HepG2 (cell line): ENCODE results near the gene RNF38. TPM values are rescaled to one million over a fixed set of nuclear protein-coding genes. Genes with fewer than 3 reads are reported as not detected.

Source experiments
- EZH2 ChIP-seq: conservative IDR thresholded peaks from 2 replicates; pipeline ENCODE4 v1.6.1; 2012; ENCODE audit warnings: mild to moderate bottlenecking, low read depth, low read length, moderate library complexity
- GLI4 ChIP-seq: sonication (generic); formaldehyde crosslinking; IDR thresholded peaks from 2 replicates; pipeline ENCODE4 v1.5.1; 2020; ENCODE audit warnings: missing genetic modification reagents, mild to moderate bottlenecking, moderate library complexity, borderline replicate concordance
- HDAC1 ChIP-seq: sonication (generic); formaldehyde crosslinking; IDR thresholded peaks from 2 replicates; pipeline ENCODE4 v1.5.1; 2020; ENCODE audit warnings: mild to moderate bottlenecking, missing genetic modification reagents
- MAF1 ChIP-seq: sonication (generic); formaldehyde crosslinking; IDR thresholded peaks from 2 replicates; pipeline ENCODE4 v1.5.0; 2020; ENCODE audit warnings: missing genetic modification reagents, borderline replicate concordance
- MAFF ChIP-seq: IDR thresholded peaks from 2 replicates; pipeline ENCODE4 v1.6.1; 2011; ENCODE audit warnings: low read depth, low read length, improper control_type of control experiment
- NFE2L1 ChIP-seq: sonication (generic); formaldehyde crosslinking; IDR thresholded peaks from 2 replicates; pipeline ENCODE4 v1.4.0; 2020; ENCODE audit warnings: missing genetic modification reagents, mild to moderate bottlenecking, borderline replicate concordance
- REL ChIP-seq: sonication (generic); formaldehyde crosslinking; conservative IDR thresholded peaks from 2 replicates; pipeline ENCODE4 v1.8.0; 2022; ENCODE audit warnings: mild to moderate bottlenecking, missing genetic modification reagents, moderate library complexity
- RFX3 ChIP-seq: IDR thresholded peaks from 2 replicates; pipeline ENCODE4 v1.6.1; 2016; ENCODE audit warnings: missing biosample characterization, missing genetic modification reagents
- SNAPC2 ChIP-seq: sonication (generic); formaldehyde crosslinking; IDR thresholded peaks from 2 replicates; pipeline ENCODE4 v1.8.1; 2022; ENCODE audit warnings: mild to moderate bottlenecking, missing genetic modification reagents
- SOX5 ChIP-seq: IDR thresholded peaks from 2 replicates; pipeline ENCODE4 v1.6.1; 2016; ENCODE audit warnings: borderline replicate concordance
- SRY ChIP-seq: sonication (generic); formaldehyde crosslinking; IDR thresholded peaks from 2 replicates; pipeline ENCODE4 v1.8.0; 2022; ENCODE audit warnings: mild to moderate bottlenecking, missing genetic modification reagents
- TARDBP ChIP-seq: sonication (generic); formaldehyde crosslinking; IDR thresholded peaks from 2 replicates; pipeline ENCODE4 v1.8.0; 2022; ENCODE audit warnings: mild to moderate bottlenecking, missing genetic modification reagents
- ZBTB7B ChIP-seq: sonication (generic); formaldehyde crosslinking; IDR thresholded peaks from 2 replicates; pipeline ENCODE4 v1.4.0; 2020; ENCODE audit warnings: missing genetic modification reagents
- ZNF292 ChIP-seq: sonication (generic); formaldehyde crosslinking; IDR thresholded peaks from 2 replicates; pipeline ENCODE4 v1.8.1; 2022; ENCODE audit warnings: mild to moderate bottlenecking, low read depth, missing genetic modification reagents, borderline replicate concordance
- ZNF782 ChIP-seq: sonication (generic); formaldehyde crosslinking; IDR thresholded peaks from 2 replicates; pipeline ENCODE4 v1.4.0; 2020; ENCODE audit warnings: missing genetic modification reagents, mild to moderate bottlenecking, borderline replicate concordance
- polyA plus RNA-seq, 8 experiments: library from polyadenylated mRNA; depleted of rRNA in 3 of 8; stranded (reverse) in 7 of 8; unstranded in 1 of 8; fragments of >200 nt; fragmentation: Illumina TruSeq in 4 of 8; extraction: Trizol in 4 of 8; gene quantifications; 2 replicates each; pipeline versions ENCODE4 v1.2.1 to v1.2.3, GENCODE V29; 2011 to 2016; ENCODE audit warnings: low read depth in 4 of 8, missing spikeins in 1 of 8, mixed read lengths in 1 of 8; ENCODE audit not compliant: insufficient read depth in 1 of 8
- total RNA-seq, 5 experiments: library from RNA; depleted of rRNA; stranded (reverse); fragments of >200 nt; fragmentation: Illumina TruSeq; extraction: Trizol; gene quantifications; 2 replicates each; pipeline ENCODE4 v1.2.3, GENCODE V29; 2016; ENCODE audit warnings: low read depth in 1 of 5
- TF ChIP-seq, protein P1 (sequence below): sonication (generic); formaldehyde crosslinking; IDR thresholded peaks from 2 replicates; pipeline ENCODE4 v1.4.0; 2020; ENCODE audit warnings: mild to moderate bottlenecking, low read depth, missing genetic modification reagents
- TF ChIP-seq, protein P2 (sequence below): sonication (generic); formaldehyde crosslinking; IDR thresholded peaks from 2 replicates; pipeline ENCODE4 v1.5.0; 2020; ENCODE audit warnings: mild to moderate bottlenecking, missing genetic modification reagents, borderline replicate concordance
- TF ChIP-seq, protein P3 (sequence below): IDR thresholded peaks from 2 replicates; pipeline ENCODE4 v1.6.1; 2016; ENCODE audit warnings: mild to moderate bottlenecking
- TF ChIP-seq, protein P4 (sequence below): sonication (generic); formaldehyde crosslinking; IDR thresholded peaks from 2 replicates; pipeline ENCODE4 v1.5.1; 2020; ENCODE audit warnings: mild to moderate bottlenecking, missing genetic modification reagents

RNF38 gene
- total and polyA plus RNA-seq, 2 of the 13 experiments (the other 11 are each of a cell fraction or from before 2014, with no cell fraction given): 9.1 to 32.1 TPM

DNA sequence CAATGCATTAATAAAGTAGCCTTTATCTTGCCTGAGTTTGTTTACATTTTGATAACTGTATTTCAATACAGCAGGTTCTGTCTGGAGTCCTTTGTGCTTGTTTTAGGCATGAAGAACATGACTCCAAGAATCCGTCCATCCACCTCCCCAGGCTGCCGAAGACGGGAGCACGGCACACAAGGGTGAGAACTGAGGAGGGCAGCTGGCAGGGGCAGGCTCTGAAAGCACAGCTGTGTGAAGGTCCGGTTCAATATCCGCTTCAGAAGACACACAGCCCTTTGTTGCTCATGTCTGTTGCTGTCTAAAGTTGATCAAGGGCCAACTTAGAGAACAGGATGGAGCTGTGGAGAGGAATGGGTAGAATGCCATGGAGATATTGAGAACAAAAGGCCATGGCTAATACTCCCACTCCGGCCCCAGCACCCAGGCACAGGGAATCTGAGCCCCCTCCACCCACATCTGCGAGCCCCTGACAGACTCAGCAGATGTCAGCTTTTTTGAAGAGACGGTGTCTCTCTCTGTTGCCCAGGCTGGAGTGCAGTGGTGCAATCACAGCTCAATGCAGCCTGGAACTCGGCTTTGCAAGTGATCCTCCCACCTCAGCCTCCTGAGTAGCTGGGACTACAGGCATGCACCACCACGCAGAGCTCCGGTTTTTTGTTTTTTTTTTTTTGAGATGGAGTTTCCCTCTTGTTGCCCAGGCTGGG, 83.3 kb downstream of the RNF38 start (continued):
- TF ChIP-seq, protein P1, sequence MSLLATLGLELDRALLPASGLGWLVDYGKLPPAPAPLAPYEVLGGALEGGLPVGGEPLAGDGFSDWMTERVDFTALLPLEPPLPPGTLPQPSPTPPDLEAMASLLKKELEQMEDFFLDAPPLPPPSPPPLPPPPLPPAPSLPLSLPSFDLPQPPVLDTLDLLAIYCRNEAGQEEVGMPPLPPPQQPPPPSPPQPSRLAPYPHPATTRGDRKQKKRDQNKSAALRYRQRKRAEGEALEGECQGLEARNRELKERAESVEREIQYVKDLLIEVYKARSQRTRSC (CRISPR knock-in tag): no peak
- TF ChIP-seq SRY (CRISPR knock-in tag) (no peak), MAFF (no peak), EZH2 (no peak), GLI4 (CRISPR knock-in tag) (no peak), REL (CRISPR knock-in tag) (no peak), ZNF782 (CRISPR knock-in tag) (no peak), MAF1 (CRISPR knock-in tag) (no peak), HDAC1 (CRISPR knock-in tag) (0 out of 2 replicates have a peak, but pooled peaks have one; percentile 15), ZBTB7B (CRISPR knock-in tag) (peak; percentile 23; the same call in 1 of the 2 replicates), ZNF292 (CRISPR knock-in tag) (0 out of 2 replicates have a peak, but pooled peaks have one; percentile 42), NFE2L1 (CRISPR knock-in tag) (no peak), SNAPC2 (CRISPR knock-in tag) (no peak), TARDBP (CRISPR knock-in tag) (no peak), SOX5 (CRISPR knock-in tag) (peak; percentile 17; the same call in 1 of the 2 replicates), RFX3 (CRISPR knock-in tag) (no peak)
- TF ChIP-seq, protein P2, sequence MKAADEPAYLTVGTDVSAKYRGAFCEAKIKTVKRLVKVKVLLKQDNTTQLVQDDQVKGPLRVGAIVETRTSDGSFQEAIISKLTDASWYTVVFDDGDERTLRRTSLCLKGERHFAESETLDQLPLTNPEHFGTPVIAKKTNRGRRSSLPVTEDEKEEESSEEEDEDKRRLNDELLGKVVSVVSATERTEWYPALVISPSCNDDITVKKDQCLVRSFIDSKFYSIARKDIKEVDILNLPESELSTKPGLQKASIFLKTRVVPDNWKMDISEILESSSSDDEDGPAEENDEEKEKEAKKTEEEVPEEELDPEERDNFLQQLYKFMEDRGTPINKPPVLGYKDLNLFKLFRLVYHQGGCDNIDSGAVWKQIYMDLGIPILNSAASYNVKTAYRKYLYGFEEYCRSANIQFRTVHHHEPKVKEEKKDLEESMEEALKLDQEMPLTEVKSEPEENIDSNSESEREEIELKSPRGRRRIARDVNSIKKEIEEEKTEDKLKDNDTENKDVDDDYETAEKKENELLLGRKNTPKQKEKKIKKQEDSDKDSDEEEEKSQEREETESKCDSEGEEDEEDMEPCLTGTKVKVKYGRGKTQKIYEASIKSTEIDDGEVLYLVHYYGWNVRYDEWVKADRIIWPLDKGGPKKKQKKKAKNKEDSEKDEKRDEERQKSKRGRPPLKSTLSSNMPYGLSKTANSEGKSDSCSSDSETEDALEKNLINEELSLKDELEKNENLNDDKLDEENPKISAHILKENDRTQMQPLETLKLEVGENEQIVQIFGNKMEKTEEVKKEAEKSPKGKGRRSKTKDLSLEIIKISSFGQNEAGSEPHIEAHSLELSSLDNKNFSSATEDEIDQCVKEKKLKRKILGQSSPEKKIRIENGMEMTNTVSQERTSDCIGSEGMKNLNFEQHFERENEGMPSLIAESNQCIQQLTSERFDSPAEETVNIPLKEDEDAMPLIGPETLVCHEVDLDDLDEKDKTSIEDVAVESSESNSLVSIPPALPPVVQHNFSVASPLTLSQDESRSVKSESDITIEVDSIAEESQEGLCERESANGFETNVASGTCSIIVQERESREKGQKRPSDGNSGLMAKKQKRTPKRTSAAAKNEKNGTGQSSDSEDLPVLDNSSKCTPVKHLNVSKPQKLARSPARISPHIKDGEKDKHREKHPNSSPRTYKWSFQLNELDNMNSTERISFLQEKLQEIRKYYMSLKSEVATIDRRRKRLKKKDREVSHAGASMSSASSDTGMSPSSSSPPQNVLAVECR (CRISPR knock-in tag): no peak
- TF ChIP-seq, protein P3, sequence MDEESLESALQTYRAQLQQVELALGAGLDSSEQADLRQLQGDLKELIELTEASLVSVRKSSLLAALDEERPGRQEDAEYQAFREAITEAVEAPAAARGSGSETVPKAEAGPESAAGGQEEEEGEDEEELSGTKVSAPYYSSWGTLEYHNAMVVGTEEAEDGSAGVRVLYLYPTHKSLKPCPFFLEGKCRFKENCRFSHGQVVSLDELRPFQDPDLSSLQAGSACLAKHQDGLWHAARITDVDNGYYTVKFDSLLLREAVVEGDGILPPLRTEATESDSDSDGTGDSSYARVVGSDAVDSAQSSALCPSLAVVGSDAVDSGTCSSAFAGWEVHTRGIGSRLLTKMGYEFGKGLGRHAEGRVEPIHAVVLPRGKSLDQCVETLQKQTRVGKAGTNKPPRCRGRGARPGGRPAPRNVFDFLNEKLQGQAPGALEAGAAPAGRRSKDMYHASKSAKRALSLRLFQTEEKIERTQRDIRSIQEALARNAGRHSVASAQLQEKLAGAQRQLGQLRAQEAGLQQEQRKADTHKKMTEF (CRISPR knock-in tag): 0 out of 2 replicates have a peak, but pooled peaks have one; percentile 5
- TF ChIP-seq, protein P4, sequence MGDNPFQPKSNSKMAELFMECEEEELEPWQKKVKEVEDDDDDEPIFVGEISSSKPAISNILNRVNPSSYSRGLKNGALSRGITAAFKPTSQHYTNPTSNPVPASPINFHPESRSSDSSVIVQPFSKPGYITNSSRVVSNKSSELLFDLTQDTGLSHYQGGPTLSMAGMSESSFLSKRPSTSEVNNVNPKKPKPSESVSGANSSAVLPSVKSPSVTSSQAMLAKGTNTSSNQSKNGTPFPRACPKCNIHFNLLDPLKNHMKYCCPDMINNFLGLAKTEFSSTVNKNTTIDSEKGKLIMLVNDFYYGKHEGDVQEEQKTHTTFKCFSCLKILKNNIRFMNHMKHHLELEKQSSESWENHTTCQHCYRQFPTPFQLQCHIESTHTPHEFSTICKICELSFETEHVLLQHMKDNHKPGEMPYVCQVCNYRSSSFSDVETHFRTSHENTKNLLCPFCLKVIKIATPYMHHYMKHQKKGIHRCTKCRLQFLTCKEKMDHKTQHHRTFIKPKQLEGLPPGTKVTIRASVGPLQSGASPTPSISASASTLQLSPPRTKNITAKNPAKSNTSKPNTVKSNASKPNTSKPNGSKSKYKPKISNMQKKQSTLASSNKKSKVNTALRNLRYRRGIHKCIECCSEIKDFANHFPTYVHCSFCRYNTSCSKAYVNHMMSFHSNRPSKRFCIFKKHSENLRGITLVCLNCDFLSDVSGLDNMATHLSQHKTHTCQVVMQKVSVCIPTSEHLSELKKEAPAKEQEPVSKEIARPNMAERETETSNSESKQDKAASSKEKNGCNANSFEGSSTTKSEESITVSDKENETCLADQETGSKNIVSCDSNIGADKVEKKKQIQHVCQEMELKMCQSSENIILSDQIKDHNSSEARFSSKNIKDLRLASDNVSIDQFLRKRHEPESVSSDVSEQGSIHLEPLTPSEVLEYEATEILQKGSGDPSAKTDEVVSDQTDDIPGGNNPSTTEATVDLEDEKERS (CRISPR knock-in tag): 0 out of 2 replicates have a peak, but pooled peaks have one; percentile 14
